Activated CD8-positive, alpha-beta T cell treated with anti-CD3 and anti-CD28 coated beads for 36 hours (primary cell): Measurements from ENCODE around the gene VPS13D. TPM values are rescaled to one million over a fixed set of nuclear protein-coding genes. Genes with fewer than 3 reads are reported as not detected.

Source experiments
- ATAC-seq: fragments of 200-7000 bp; cut with Tn5 transposase; one replicate; pipeline ENCODE4 v1.10.0; 2021; ENCODE audit warnings: mild to moderate bottlenecking, moderate library complexity
- CTCF ChIA-PET: fragments of 350-600 bp; sonication (Branson Sonifier 250); formaldehyde crosslinking; loops from one replicate; lab custom pipeline; 2021; ENCODE audit warnings: antibody characterized with exemption; lab: Charles Lee
- POLR2A ChIA-PET: fragments of 350-600 bp; sonication (Branson Sonifier 250); formaldehyde crosslinking; loops from one replicate; lab custom pipeline; 2021; ENCODE audit warnings: antibody characterized with exemption; lab: Charles Lee
- DNase-seq: peaks from one replicate; pipeline ENCODE4 v3.0.0-alpha.2; 2020
- H3K27ac Mint-ChIP-seq: one replicate; pipeline ENCODE4 v1.8.0; 2021; ENCODE audit warnings: mild to moderate bottlenecking, mixed read lengths
- H3K27me3 Mint-ChIP-seq: one replicate; pipeline ENCODE4 v1.8.0; 2021; ENCODE audit warnings: mixed read lengths
- H3K36me3 Mint-ChIP-seq: one replicate; pipeline ENCODE4 v1.8.0; 2021; ENCODE audit warnings: low read depth, mixed read lengths
- H3K4me1 Mint-ChIP-seq: one replicate; pipeline ENCODE4 v1.8.0; 2021; ENCODE audit warnings: low read depth, mixed read lengths
- H3K4me3 Mint-ChIP-seq: one replicate; pipeline ENCODE4 v1.8.0; 2021; ENCODE audit warnings: mild to moderate bottlenecking, moderate library complexity, mixed read lengths
- H3K9me3 Mint-ChIP-seq: one replicate; pipeline ENCODE4 v1.8.0; 2021; ENCODE audit warnings: mixed read lengths
- intact Hi-C: fragments of 100-400 bp; cut with micrococcal nuclease; formaldehyde crosslinking; loops from one replicate; pipeline ENCODE4 v1.10.0; 2022
- total RNA-seq, 2 experiments: library from RNA; stranded (reverse); gene quantifications; one replicate each; pipeline ENCODE4 v1.2.3, GENCODE V29; 2021
- TF ChIP-seq, protein P1 (sequence below): fragments of 200-600 bp; IDR thresholded peaks from one replicate; pipeline ENCODE4 v1.8.0; 2022; ENCODE audit warnings: antibody characterized with exemption, mild to moderate bottlenecking

Gene VPS13D
- total RNA-seq, 2 experiments from 2014 or later, result 28.1 to 30.7 TPM

- peaks cover 43% of the 10 kb centered on the region for H3K36me3 Mint-ChIP-seq
- no peaks in the 10 kb centered on the region for H3K9me3 Mint-ChIP-seq
- DNase-seq (no peak), ATAC-seq (no peak)
- peaks cover 70% of the 10 kb centered on the region for H3K4me1 Mint-ChIP-seq
- peak overlapping the region; percentile 36 for H3K27ac Mint-ChIP-seq
- H3K27me3 Mint-ChIP-seq, result no peaks in the 10 kb centered on the region
- no peak overlapping the region for H3K4me3 Mint-ChIP-seq
- intact Hi-C loops, result no loop called here
- POLR2A ChIA-PET, result interaction anchor here (0.7 to 2.5 kb wide), 10 partner anchors 8 to 275 kb away, joined by 3 to 13 read pairs (median 4); partner anchors contain the start of gene TNFRSF1B
- CTCF ChIA-PET, result interaction anchor here (1.0 to 7.4 kb wide), 6 partner anchors 20 to 476 kb away, joined by 3 to 98 read pairs (median 4); no protein-coding TSS in a partner anchor
- TF ChIP-seq, protein P1, sequence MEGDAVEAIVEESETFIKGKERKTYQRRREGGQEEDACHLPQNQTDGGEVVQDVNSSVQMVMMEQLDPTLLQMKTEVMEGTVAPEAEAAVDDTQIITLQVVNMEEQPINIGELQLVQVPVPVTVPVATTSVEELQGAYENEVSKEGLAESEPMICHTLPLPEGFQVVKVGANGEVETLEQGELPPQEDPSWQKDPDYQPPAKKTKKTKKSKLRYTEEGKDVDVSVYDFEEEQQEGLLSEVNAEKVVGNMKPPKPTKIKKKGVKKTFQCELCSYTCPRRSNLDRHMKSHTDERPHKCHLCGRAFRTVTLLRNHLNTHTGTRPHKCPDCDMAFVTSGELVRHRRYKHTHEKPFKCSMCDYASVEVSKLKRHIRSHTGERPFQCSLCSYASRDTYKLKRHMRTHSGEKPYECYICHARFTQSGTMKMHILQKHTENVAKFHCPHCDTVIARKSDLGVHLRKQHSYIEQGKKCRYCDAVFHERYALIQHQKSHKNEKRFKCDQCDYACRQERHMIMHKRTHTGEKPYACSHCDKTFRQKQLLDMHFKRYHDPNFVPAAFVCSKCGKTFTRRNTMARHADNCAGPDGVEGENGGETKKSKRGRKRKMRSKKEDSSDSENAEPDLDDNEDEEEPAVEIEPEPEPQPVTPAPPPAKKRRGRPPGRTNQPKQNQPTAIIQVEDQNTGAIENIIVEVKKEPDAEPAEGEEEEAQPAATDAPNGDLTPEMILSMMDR, result no peak
Measured at GRCh38 chr1:12182410-12182984, 47.3 kb upstream of the VPS13D start.

DNA sequence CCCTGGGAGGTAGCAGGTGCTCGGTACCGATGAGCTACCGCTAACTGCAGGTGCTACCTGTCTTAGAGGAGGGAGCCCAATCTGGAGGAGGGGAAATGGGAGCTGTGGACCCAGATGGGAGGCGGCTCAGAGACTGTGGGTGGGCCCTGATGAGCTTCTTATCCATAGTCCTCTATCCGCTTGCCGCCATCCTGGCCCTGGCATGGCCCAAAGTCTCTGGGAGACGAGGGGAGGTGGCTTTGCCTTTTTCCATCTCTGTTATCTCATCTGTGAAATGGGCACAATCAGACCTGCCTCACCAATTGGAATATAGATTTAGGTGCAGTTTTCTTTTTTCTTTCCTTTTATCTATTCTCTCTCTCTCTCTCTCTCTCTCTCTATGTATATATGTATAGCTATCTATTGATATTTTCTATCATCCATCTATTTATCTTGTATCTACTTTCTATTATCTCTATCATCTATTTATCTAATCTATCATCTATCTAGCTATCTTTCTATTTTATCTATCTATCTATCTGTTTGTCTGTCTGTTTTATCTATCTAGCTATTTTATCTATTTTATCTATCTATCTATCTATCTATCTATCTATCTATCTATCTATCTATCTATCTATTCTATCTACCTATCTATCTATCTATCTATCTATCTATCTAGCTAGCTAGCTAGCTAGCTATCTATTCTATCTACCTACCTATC is 46.6 kb upstream of the VPS13D start:
- no peak for ATAC-seq
- H3K27me3 Mint-ChIP-seq, result no peaks in the 10 kb centered on the region

GRCh38 chr1:12184008-12184681 is 45.7 kb upstream of the VPS13D start:
- ChIA-PET POLR2A (interaction anchor here (1.0 to 2.5 kb wide), 2 partner anchors 10 to 18 kb away, joined by 4 to 13 read pairs; no protein-coding TSS in a partner anchor), CTCF (interaction anchor here (1.2 to 4.1 kb wide), 4 partner anchors 23 to 63 kb away, joined by 3 to 15 read pairs (median 4); no protein-coding TSS in a partner anchor)
- TF ChIP-seq, protein P1, result no peak
- intact Hi-C loops, result no loop called here
- peaks cover 44% of the 10 kb centered on the region for H3K36me3 Mint-ChIP-seq
- peak overlapping the region; percentile 25 for H3K27ac Mint-ChIP-seq
- ATAC-seq (no peak), DNase-seq (no peak)
- H3K4me1 Mint-ChIP-seq, result peaks cover 60% of the 10 kb centered on the region
- no peaks in the 10 kb centered on the region for H3K9me3 Mint-ChIP-seq
- H3K27me3 Mint-ChIP-seq, result no peaks in the 10 kb centered on the region
- H3K4me3 Mint-ChIP-seq, result no peak overlapping the region

More for the DNA sequence above, 46.6 kb upstream of the VPS13D start:
- POLR2A ChIA-PET, result interaction anchor here (0.9 to 2.5 kb wide), 8 partner anchors 9 to 44 kb away, joined by 3 to 13 read pairs (median 4); partner anchors contain the start of gene TNFRSF1B
- peaks cover 66% of the 10 kb centered on the region for H3K4me1 Mint-ChIP-seq
- H3K36me3 Mint-ChIP-seq, result peaks cover 45% of the 10 kb centered on the region
- H3K4me3 Mint-ChIP-seq, result no peak overlapping the region
- intact Hi-C loops, result no loop called here
- no peak for DNase-seq
- TF ChIP-seq, protein P1, result no peak
- H3K27ac Mint-ChIP-seq, result no peak overlapping the region
- CTCF ChIA-PET, result interaction anchor here (1.0 to 7.4 kb wide), 6 partner anchors 19 to 475 kb away, joined by 3 to 98 read pairs (median 4); no protein-coding TSS in a partner anchor
- no peaks in the 10 kb centered on the region for H3K9me3 Mint-ChIP-seq

- CTCF ChIA-PET, result interaction anchor here (1.2 to 4.1 kb wide), 2 partner anchors 60 to 64 kb away, joined by 3 to 15 read pairs; no protein-coding TSS in a partner anchor
- ATAC-seq, result no peak
- no peak for DNase-seq
- no peaks in the 10 kb centered on the region for H3K9me3 Mint-ChIP-seq
- H3K4me3 Mint-ChIP-seq, result no peak overlapping the region
- POLR2A ChIA-PET, result interaction anchor here (0.6 to 1.0 kb wide), 4 partner anchors 10 to 275 kb away, joined by 3 to 4 read pairs (median 3); no protein-coding TSS in a partner anchor
- no peaks in the 10 kb centered on the region for H3K27me3 Mint-ChIP-seq
- intact Hi-C loops, result no loop called here
- TF ChIP-seq, protein P1, result no peak
- peaks cover 60% of the 10 kb centered on the region for H3K4me1 Mint-ChIP-seq
- H3K27ac Mint-ChIP-seq, result no peak overlapping the region
- peaks cover 44% of the 10 kb centered on the region for H3K36me3 Mint-ChIP-seq
Measured at GRCh38 chr1:12185036-12185917, 44.6 kb upstream of the VPS13D start.
